ENCODE data around the gene CRB1.

DNA sequence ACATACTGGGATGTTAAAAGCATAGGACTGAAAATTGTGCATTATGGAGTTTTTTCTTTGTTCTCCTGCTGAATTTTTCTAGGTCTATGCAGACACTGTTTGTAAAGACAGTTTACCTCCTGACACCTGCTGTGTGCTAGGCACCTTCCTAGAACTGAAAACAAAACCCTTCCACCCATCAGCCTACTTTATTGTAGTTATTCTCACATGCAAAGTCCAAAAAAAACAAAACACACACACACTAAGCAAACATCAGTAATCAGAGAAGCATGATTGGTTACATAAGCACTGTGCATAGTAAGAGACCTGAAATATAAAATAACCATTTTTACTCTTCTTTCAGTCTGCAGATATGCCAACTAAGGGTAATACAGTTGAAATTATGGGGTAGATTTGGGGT is 195.1 kb downstream of the CRB1 start:
- TF ChIP-seq, protein P1, sequence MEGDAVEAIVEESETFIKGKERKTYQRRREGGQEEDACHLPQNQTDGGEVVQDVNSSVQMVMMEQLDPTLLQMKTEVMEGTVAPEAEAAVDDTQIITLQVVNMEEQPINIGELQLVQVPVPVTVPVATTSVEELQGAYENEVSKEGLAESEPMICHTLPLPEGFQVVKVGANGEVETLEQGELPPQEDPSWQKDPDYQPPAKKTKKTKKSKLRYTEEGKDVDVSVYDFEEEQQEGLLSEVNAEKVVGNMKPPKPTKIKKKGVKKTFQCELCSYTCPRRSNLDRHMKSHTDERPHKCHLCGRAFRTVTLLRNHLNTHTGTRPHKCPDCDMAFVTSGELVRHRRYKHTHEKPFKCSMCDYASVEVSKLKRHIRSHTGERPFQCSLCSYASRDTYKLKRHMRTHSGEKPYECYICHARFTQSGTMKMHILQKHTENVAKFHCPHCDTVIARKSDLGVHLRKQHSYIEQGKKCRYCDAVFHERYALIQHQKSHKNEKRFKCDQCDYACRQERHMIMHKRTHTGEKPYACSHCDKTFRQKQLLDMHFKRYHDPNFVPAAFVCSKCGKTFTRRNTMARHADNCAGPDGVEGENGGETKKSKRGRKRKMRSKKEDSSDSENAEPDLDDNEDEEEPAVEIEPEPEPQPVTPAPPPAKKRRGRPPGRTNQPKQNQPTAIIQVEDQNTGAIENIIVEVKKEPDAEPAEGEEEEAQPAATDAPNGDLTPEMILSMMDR (IDR thresholded peaks at IDR 0.05): no peak
- no peak for TF ChIP-seq POLR2A (IDR thresholded peaks at IDR 0.05)
